Ovary (tissue), 3 donors: Measurements from ENCODE around the gene BACH1.

Experiments used
- EP300 ChIP-seq: sonication (generic); formaldehyde crosslinking; IDR thresholded peaks from one replicate; pipeline ENCODE4 v1.6.1; 2017; ENCODE audit warnings: antibody characterized with exemption
- POLR2A ChIP-seq: fragments of 450-650 bp; IDR thresholded peaks from one replicate; pipeline ENCODE4 v1.6.1; 2017; ENCODE audit warnings: antibody characterized with exemption, mild to moderate bottlenecking, moderate library complexity
- TF ChIP-seq, protein P1 (sequence below), 3 donors: fragments of 450-650 bp in 2 of 3; fragments of 200-600 bp in 1 of 3; IDR thresholded peaks; one replicate each; pipeline versions ENCODE4 v1.5.1 to v1.8.0; 2016 to 2022; ENCODE audit warnings: antibody characterized with exemption in 3 of 3, mild to moderate bottlenecking in 1 of 3
- donor health status: DM: no; HTN: no; CAD: no.

DNA sequence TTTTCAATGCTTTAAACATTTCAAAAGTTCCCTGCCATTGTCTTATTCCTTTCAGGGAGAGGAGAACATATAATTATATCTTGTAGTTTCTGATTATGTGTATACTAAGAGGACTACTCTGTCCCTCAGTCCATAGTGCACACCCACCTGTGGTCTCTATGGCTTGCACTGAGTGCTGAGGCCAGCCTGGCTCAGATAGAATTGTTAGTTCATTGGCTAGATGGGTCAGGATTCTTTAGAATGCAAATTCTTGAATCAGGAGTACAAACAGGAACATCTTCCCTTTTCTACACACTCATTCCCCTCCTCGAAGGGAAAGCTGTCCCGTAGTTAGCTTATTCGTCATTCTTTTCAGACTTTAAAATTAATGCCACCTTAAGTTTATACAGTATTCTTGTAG, 8.2 kb downstream of the BACH1 start:
- TF ChIP-seq, protein P1, sequence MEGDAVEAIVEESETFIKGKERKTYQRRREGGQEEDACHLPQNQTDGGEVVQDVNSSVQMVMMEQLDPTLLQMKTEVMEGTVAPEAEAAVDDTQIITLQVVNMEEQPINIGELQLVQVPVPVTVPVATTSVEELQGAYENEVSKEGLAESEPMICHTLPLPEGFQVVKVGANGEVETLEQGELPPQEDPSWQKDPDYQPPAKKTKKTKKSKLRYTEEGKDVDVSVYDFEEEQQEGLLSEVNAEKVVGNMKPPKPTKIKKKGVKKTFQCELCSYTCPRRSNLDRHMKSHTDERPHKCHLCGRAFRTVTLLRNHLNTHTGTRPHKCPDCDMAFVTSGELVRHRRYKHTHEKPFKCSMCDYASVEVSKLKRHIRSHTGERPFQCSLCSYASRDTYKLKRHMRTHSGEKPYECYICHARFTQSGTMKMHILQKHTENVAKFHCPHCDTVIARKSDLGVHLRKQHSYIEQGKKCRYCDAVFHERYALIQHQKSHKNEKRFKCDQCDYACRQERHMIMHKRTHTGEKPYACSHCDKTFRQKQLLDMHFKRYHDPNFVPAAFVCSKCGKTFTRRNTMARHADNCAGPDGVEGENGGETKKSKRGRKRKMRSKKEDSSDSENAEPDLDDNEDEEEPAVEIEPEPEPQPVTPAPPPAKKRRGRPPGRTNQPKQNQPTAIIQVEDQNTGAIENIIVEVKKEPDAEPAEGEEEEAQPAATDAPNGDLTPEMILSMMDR (IDR thresholded peaks at IDR 0.05) = no peak
- TF ChIP-seq POLR2A (no peak), EP300 (no peak)
